MCF 10A (cell line): ENCODE results near the gene BUB1B. TPM values are rescaled to one million over a fixed set of nuclear protein-coding genes. Genes with fewer than 3 reads are reported as not detected.

Experiments used
- BruUV-seq: library from RNA; stranded (reverse); fragments of 400-500 nt; replicated peaks from 2 replicates; lab custom pipeline; 2021; lab: Mats Ljungman, UMichigan
- CTCF ChIA-PET: fragments of 300-600 bp; sonication (Branson Sonifier 250); formaldehyde crosslinking; extraction: SDS; loops from one replicate; lab custom pipeline; 2021; ENCODE audit warnings: antibody characterized with exemption, inconsistent platforms; lab: Yijun Ruan, JAX
- POLR2A ChIA-PET: fragments of 300-600, 350-650 bp; sonication (Branson Sonifier 250); formaldehyde crosslinking; extraction: SDS; loops from one replicate; lab custom pipeline; 2020; ENCODE audit warnings: antibody characterized with exemption, inconsistent platforms; lab: Yijun Ruan, JAX
- DNase-seq: peaks from one replicate; pipeline ENCODE4 v3.0.0-alpha.2; 2018; ENCODE audit not compliant: unreplicated experiment
- H3K27ac Mint-ChIP-seq: one replicate; pipeline ENCODE4 v1.8.0; 2022; ENCODE audit warnings: mild to moderate bottlenecking, low read depth, mixed read lengths; ENCODE audit not compliant: unreplicated experiment
- H3K27me3 Mint-ChIP-seq: one replicate; pipeline ENCODE4 v1.8.0; 2022; ENCODE audit warnings: mixed read lengths; ENCODE audit not compliant: insufficient read depth, unreplicated experiment
- H3K36me3 Mint-ChIP-seq: one replicate; pipeline ENCODE4 v1.8.0; 2022; ENCODE audit warnings: mild to moderate bottlenecking, moderate library complexity, mixed read lengths; ENCODE audit not compliant: insufficient read depth, unreplicated experiment
- H3K4me1 Mint-ChIP-seq: one replicate; pipeline ENCODE4 v1.8.0; 2022; ENCODE audit warnings: mixed read lengths; ENCODE audit not compliant: insufficient read depth, unreplicated experiment
- H3K4me3 Mint-ChIP-seq: one replicate; pipeline ENCODE4 v1.8.0; 2022; ENCODE audit warnings: mild to moderate bottlenecking, moderate library complexity, mixed read lengths; ENCODE audit not compliant: unreplicated experiment
- H3K9me3 Mint-ChIP-seq: one replicate; pipeline ENCODE4 v1.8.0; 2022; ENCODE audit warnings: mixed read lengths; ENCODE audit not compliant: unreplicated experiment
- intact Hi-C: fragments of 100-400 bp; cut with micrococcal nuclease; formaldehyde crosslinking; loops from 2 replicates; pipeline ENCODE4 v1.14.1; 2022
- total RNA-seq: library from RNA; stranded (reverse); gene quantifications from 2 replicates; pipeline ENCODE4 v1.2.3, GENCODE V29; 2022
- TF ChIP-seq, protein P1 (sequence below): fragments of 200-600 bp; IDR thresholded peaks from one replicate; pipeline ENCODE4 v1.8.0; 2022; ENCODE audit warnings: antibody characterized with exemption, mild to moderate bottlenecking; ENCODE audit not compliant: unreplicated experiment

BUB1B gene
- total RNA-seq, 1 experiment from 2014 or later = 30.9 TPM

DNA sequence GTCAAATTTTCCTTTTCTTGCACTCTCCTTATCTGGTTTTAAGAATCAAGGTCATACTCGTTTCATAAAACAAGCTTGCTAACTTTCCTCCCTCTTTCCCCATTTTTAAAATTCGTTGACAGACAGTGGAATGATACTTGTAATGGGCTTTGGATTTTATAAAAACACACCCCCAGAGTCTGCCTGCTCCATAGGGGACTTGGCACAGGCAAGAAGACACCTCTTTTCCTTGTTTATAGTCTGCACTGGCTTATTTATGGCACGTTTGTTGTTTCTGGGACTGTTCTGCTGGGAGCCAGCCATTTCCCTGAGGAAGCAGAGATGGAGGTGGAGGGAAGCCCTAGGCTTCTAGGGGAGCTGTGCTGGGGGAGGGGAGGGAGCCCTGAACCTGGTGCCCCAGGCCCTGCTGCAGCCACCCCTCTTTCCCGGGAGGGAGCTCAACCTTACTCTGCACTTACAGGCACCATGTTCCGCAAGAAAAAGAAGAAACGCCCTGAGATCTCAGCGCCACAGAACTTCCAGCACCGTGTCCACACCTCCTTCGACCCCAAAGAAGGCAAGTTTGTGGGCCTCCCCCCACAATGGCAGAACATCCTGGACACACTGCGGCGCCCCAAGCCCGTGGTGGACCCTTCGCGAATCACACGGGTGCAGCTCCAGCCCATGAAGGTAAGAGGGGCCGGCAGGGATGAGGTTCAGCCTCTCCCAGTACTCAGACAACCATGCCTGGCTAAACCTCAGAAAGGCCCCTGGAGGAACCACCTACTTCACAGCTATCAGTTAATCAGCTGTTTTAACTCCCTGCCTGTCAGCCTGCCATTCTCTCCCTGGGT lies 103.7 kb downstream of the BUB1B start:
- H3K36me3 Mint-ChIP-seq = peaks cover 34% of the 10 kb centered on the region
- no peak overlapping the region for H3K27ac Mint-ChIP-seq
- ChIA-PET POLR2A (interaction anchor here (0.9 kb wide), 1 partner anchor 347 kb away, joined by 4 read pairs; no protein-coding TSS in a partner anchor), CTCF (interaction anchor here (0.7 to 5.4 kb wide), 5 partner anchors 10 to 198 kb away, joined by 3 to 35 read pairs (median 8); partner anchors contain the start of gene PAK6)
- no peaks in the 10 kb centered on the region for H3K9me3 Mint-ChIP-seq
- TF ChIP-seq, protein P1, sequence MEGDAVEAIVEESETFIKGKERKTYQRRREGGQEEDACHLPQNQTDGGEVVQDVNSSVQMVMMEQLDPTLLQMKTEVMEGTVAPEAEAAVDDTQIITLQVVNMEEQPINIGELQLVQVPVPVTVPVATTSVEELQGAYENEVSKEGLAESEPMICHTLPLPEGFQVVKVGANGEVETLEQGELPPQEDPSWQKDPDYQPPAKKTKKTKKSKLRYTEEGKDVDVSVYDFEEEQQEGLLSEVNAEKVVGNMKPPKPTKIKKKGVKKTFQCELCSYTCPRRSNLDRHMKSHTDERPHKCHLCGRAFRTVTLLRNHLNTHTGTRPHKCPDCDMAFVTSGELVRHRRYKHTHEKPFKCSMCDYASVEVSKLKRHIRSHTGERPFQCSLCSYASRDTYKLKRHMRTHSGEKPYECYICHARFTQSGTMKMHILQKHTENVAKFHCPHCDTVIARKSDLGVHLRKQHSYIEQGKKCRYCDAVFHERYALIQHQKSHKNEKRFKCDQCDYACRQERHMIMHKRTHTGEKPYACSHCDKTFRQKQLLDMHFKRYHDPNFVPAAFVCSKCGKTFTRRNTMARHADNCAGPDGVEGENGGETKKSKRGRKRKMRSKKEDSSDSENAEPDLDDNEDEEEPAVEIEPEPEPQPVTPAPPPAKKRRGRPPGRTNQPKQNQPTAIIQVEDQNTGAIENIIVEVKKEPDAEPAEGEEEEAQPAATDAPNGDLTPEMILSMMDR = no peak
- no peak overlapping the region for H3K4me3 Mint-ChIP-seq
- intact Hi-C loops = no loop called here
- no peak for DNase-seq
- peaks cover 7% of the 10 kb centered on the region for H3K4me1 Mint-ChIP-seq
- no peaks in the 10 kb centered on the region for H3K27me3 Mint-ChIP-seq
- BruUV-seq = no TSS peak

DNA sequence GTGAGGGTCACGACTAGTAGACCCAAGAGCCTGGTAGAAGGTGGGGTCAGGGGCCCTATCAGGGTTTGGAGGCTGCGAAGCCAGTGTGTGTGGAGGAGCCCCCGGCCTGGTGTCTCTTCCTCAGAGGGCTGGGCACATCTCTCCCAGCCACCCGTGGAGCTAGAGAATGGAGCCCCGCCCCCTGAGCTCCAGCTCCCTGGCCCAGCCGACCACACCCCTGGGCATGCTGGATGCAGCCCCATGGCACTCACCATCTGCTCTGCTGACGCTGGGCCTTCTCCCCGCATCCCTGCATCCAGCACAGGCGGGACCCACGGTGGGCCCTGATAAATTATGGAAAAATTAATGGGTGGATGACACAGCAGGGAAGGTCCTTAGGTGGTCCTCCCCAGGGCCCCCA lies 104.5 kb downstream of the BUB1B start:
- intact Hi-C loops = no loop called here
- CTCF ChIA-PET = interaction anchor here (1.3 to 5.4 kb wide), 4 partner anchors 9 to 48 kb away, joined by 3 to 35 read pairs (median 8); partner anchors contain the start of gene PAK6
- POLR2A ChIA-PET = interaction anchor here (1.4 to 4.8 kb wide), 2 partner anchors 22 to 26 kb away, joined by 3 to 42 read pairs; partner anchors contain the start of gene PAK6
- no TSS peak for BruUV-seq
- H3K36me3 Mint-ChIP-seq = peaks cover 32% of the 10 kb centered on the region
- H3K4me3 Mint-ChIP-seq = no peak overlapping the region
- H3K4me1 Mint-ChIP-seq = peaks cover 7% of the 10 kb centered on the region
- no peak for DNase-seq
- TF ChIP-seq, protein P1 = no peak
- H3K27me3 Mint-ChIP-seq = no peaks in the 10 kb centered on the region
- H3K9me3 Mint-ChIP-seq = no peaks in the 10 kb centered on the region
- no peak overlapping the region for H3K27ac Mint-ChIP-seq

DNA sequence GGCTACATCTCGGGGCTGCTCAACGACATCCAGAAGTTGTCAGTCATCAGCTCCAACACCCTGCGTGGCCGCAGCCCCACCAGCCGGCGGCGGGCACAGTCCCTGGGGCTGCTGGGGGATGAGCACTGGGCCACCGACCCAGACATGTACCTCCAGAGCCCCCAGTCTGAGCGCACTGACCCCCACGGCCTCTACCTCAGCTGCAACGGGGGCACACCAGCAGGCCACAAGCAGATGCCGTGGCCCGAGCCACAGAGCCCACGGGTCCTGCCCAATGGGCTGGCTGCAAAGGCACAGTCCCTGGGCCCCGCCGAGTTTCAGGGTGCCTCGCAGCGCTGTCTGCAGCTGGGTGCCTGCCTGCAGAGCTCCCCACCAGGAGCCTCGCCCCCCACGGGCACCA lies 105.0 kb downstream of the BUB1B start:
- Mint-ChIP-seq H3K4me3 (no peak overlapping the region), H3K9me3 (no peaks in the 10 kb centered on the region), H3K27me3 (no peaks in the 10 kb centered on the region), H3K27ac (no peak overlapping the region), H3K4me1 (peaks cover 7% of the 10 kb centered on the region), H3K36me3 (peaks cover 32% of the 10 kb centered on the region)
- ChIA-PET CTCF (interaction anchor here (1.3 to 5.4 kb wide), 4 partner anchors 8 to 48 kb away, joined by 3 to 35 read pairs (median 6); partner anchors contain the start of gene PAK6), POLR2A (interaction anchor here (1.4 to 4.8 kb wide), 5 partner anchors 22 to 49 kb away, joined by 3 to 42 read pairs (median 9); partner anchors contain the start of gene PAK6)
- BruUV-seq = no TSS peak
- TF ChIP-seq, protein P1 = no peak
- intact Hi-C loops = loop anchor here (2.0 kb wide), 1 partner anchor 219 kb away; no protein-coding TSS in a partner anchor
- DNase-seq = no peak

DNA sequence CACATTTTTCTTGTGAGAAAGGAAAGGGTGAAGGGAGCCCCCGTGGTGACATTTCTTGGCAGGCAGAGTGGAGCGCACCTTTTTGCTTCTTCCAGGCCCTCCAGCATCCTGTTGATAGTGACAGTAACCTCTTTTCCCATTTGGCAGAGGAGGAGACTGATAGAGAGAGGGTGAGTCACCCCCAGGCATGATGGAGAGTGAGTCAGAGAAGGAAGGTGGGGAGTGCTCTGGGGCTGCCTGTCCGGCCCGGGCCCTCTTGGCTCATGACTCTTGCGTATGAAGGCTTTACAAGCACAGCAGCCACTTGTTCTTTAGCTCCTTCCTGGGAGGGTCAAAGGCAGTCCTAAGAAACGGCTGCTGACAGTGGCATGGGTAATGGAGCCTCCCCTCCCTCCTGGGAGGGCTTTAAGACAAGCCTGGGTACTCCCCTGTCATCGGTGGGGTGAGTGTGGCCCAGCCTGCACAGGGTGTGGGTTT lies 106.0 kb downstream of the BUB1B start:
- no TSS peak for BruUV-seq
- intact Hi-C loops = loop anchor here (2.0 kb wide), 1 partner anchor 220 kb away; no protein-coding TSS in a partner anchor
- H3K27ac Mint-ChIP-seq = peak overlapping the region; percentile 20

More for the DNA sequence above, 106.0 kb downstream of the BUB1B start:
- peak; percentile 96 for DNase-seq
- no peaks in the 10 kb centered on the region for H3K27me3 Mint-ChIP-seq
- H3K36me3 Mint-ChIP-seq = peaks cover 32% of the 10 kb centered on the region
- H3K4me1 Mint-ChIP-seq = peaks cover 7% of the 10 kb centered on the region
- H3K4me3 Mint-ChIP-seq = no peak overlapping the region
- TF ChIP-seq, protein P1 = no peak
- POLR2A ChIA-PET = interaction anchor here (0.7 to 4.8 kb wide), 9 partner anchors 18 to 223 kb away, joined by 3 to 42 read pairs (median 4); partner anchors contain the start of gene PAK6
- H3K9me3 Mint-ChIP-seq = no peaks in the 10 kb centered on the region
- CTCF ChIA-PET = interaction anchor here (0.6 to 14.7 kb wide), 8 partner anchors 8 to 221 kb away, joined by 3 to 657 read pairs (median 4); no protein-coding TSS in a partner anchor
